B cell (primary cell): ENCODE results near the gene SDK1. TPM values are rescaled to one million over a fixed set of nuclear protein-coding genes. Genes with fewer than 3 reads are reported as not detected.

Source experiments
- ATAC-seq: fragments of 200-7000 bp; cut with Tn5 transposase; one replicate; pipeline ENCODE4 v1.10.0; 2021; ENCODE audit warnings: low read depth, mild to moderate bottlenecking, moderate number of reproducible peaks, moderate library complexity
- CTCF ChIA-PET: fragments of 350-600 bp; sonication (Branson Sonifier 250); formaldehyde crosslinking; loops from one replicate; lab custom pipeline; 2021; ENCODE audit warnings: antibody characterized with exemption, inconsistent platforms; lab: Charles Lee
- POLR2A ChIA-PET: fragments of 350-600 bp; sonication (Branson Sonifier 250); formaldehyde crosslinking; loops from one replicate; lab custom pipeline; 2021; ENCODE audit warnings: antibody characterized with exemption; lab: Charles Lee
- DNase-seq: peaks from one replicate; pipeline ENCODE4 v3.0.0; 2013
- H2AFZ ChIP-seq: 2 replicates; pipeline ENCODE4 v1.6.1; 2012; ENCODE audit warnings: mild to moderate bottlenecking, low read depth, low read length; ENCODE audit not compliant: insufficient read depth, poor library complexity, severe bottlenecking
- H3K27ac ChIP-seq, 2 donors: 1 replicate in 1 of 2; 2 replicates in 1 of 2; pipeline ENCODE4 v1.5.1; 2012 to 2013; ENCODE audit warnings: low read length in 2 of 2, mild to moderate bottlenecking in 2 of 2, moderate library complexity in 1 of 2
- H3K27me3 ChIP-seq, 4 experiments: fragments of 200-600 bp in 1 of 4; sonication (generic) in 1 of 4; replicated peaks in 1 of 4; 1 replicate in 2 of 4; 2 replicates in 2 of 4; pipeline versions ENCODE4 v1.6.1 to v1.7.0; 2013 to 2016; ENCODE audit warnings: low read length in 3 of 4, mild to moderate bottlenecking in 2 of 4, mixed read lengths in 1 of 4, moderate library complexity in 1 of 4; ENCODE audit not compliant: insufficient read depth in 4 of 4, control insufficient read depth in 3 of 4; ENCODE audit errors: control extremely low read depth in 1 of 4
- H3K36me3 ChIP-seq, 2 experiments: replicated peaks in 1 of 2; 1 replicate in 1 of 2; 2 replicates in 1 of 2; pipeline versions ENCODE4 v1.6.1 to v1.7.1; 2013; ENCODE audit warnings: low read length in 1 of 2; ENCODE audit not compliant: insufficient read depth in 2 of 2, control insufficient read depth in 1 of 2; ENCODE audit errors: control extremely low read depth in 1 of 2, extremely low read depth in 1 of 2
- H3K4me1 ChIP-seq, 2 donors: fragments of 200-600 bp in 1 of 2; sonication (generic) in 1 of 2; 1 replicate in 1 of 2; 2 replicates in 1 of 2; pipeline versions ENCODE4 v1.5.1 to v1.6.1; 2013 to 2017; ENCODE audit warnings: low read length in 2 of 2; ENCODE audit not compliant: control insufficient read depth in 2 of 2, insufficient read depth in 2 of 2
- H3K4me2 ChIP-seq: replicated peaks from 2 replicates; pipeline ENCODE3; 2012; ENCODE audit warnings: mild to moderate bottlenecking, low read depth, low read length; ENCODE audit not compliant: poor library complexity, severe bottlenecking
- H3K4me3 ChIP-seq, 5 experiments: fragments of 200-600 bp in 1 of 5; sonication (generic) in 1 of 5; 1 replicate in 3 of 5; 2 replicates in 2 of 5; pipeline versions ENCODE4 v1.5.1 to v1.7.0; 2011 to 2016; ENCODE audit warnings: low read length in 4 of 5, mild to moderate bottlenecking in 4 of 5, low read depth in 2 of 5, control low read depth in 1 of 5, moderate library complexity in 1 of 5; ENCODE audit not compliant: insufficient read depth in 1 of 5; ENCODE audit errors: control extremely low read depth in 1 of 5, extremely low read depth in 1 of 5
- H3K79me2 ChIP-seq: fragments of 200-600 bp; sonication (generic); one replicate; pipeline ENCODE4 v1.6.0; 2016; ENCODE audit warnings: low read length; ENCODE audit not compliant: control insufficient read depth, insufficient read depth
- H3K9ac ChIP-seq: fragments of 200-600 bp; sonication (generic); 2 replicates; pipeline ENCODE4 v1.6.1; 2017; ENCODE audit warnings: mild to moderate bottlenecking, low read length, moderate library complexity
- H3K9me3 ChIP-seq, 3 donors: one replicate each; pipeline versions ENCODE4 v1.6.1 to v1.7.1; 2013; ENCODE audit warnings: low read length in 2 of 3; ENCODE audit not compliant: control insufficient read depth in 2 of 3, insufficient read depth in 1 of 3; ENCODE audit errors: control extremely low read depth in 1 of 3
- H4K20me1 ChIP-seq: 2 replicates; pipeline ENCODE4 v1.6.0; 2012; ENCODE audit warnings: mild to moderate bottlenecking, low read length; ENCODE audit not compliant: insufficient read depth, control insufficient read depth, poor library complexity, severe bottlenecking
- H3K27ac Mint-ChIP-seq: one replicate; pipeline ENCODE4 v1.8.0; 2021; ENCODE audit warnings: mixed read lengths
- H3K27me3 Mint-ChIP-seq: one replicate; pipeline ENCODE4 v1.8.0; 2021; ENCODE audit warnings: mixed read lengths
- H3K4me1 Mint-ChIP-seq: one replicate; pipeline ENCODE4 v1.8.0; 2021; ENCODE audit warnings: mixed read lengths
- H3K4me3 Mint-ChIP-seq: one replicate; pipeline ENCODE4 v1.8.0; 2021; ENCODE audit warnings: mixed read lengths
- H3K9me3 Mint-ChIP-seq: one replicate; pipeline ENCODE4 v1.8.0; 2022; ENCODE audit warnings: mixed read lengths; ENCODE audit not compliant: insufficient read depth
- CTCF ChIP-seq: fragments of 200-600 bp; IDR thresholded peaks from one replicate; pipeline ENCODE4 v1.8.0; 2022; ENCODE audit warnings: antibody characterized with exemption, mild to moderate bottlenecking
- EZH2 ChIP-seq: IDR thresholded peaks from 2 replicates; pipeline ENCODE4 v1.6.1; 2012; ENCODE audit warnings: borderline replicate concordance, low read depth, mild to moderate bottlenecking, moderate library complexity, low read length; ENCODE audit not compliant: insufficient read depth, poor library complexity, severe bottlenecking
- WGBS: methylation state at CpG from one replicate; pipeline ENCODE4 v1.1.5; 2013; ENCODE audit warnings: missing lambda C conversion rate; ENCODE audit not compliant: insufficient coverage; 5-methylcytosine and 5-hydroxymethylcytosine counted together
- intact Hi-C: fragments of 100-400 bp; cut with micrococcal nuclease; formaldehyde crosslinking; loops from one replicate; pipeline ENCODE4 v1.10.0; 2022
- polyA plus RNA-seq: library from polyadenylated mRNA; depleted of rRNA; stranded (reverse); fragments of >200 nt; gene quantifications from 2 replicates; pipeline ENCODE4 v1.2.3, GENCODE V29; 2012
- total RNA-seq, 2 donors: library from RNA; stranded (reverse); fragments of 120-200 nt in 1 of 2; gene quantifications; 1 replicate in 1 of 2; 2 replicates in 1 of 2; pipeline versions ENCODE4 v1.2.3 to v1.2.4, GENCODE V29; 2013 to 2022

SDK1 gene
- total and polyA plus RNA-seq, 2 donors (not counting 1 experiment from before 2014, with no cell fraction given) = 0.73 to 2.0 TPM

GRCh38 chr7:3971323-3971722, 670.3 kb downstream of the SDK1 start:
- H3K27ac ChIP-seq = no peak overlapping the region
- TF ChIP-seq CTCF (no peak), EZH2 (no peak)
- intact Hi-C loops = no loop called here
- no peaks in the 10 kb centered on the region for H3K9me3 Mint-ChIP-seq
- no peaks in the 10 kb centered on the region for H3K36me3 ChIP-seq
- ChIA-PET POLR2A (no interaction called here), CTCF (no interaction called here)
- no peaks in the 10 kb centered on the region for H3K4me1 Mint-ChIP-seq
- H4K20me1 ChIP-seq = no peaks in the 10 kb centered on the region
- H3K79me2 ChIP-seq = no peaks in the 10 kb centered on the region
- no peak overlapping the region for H3K4me2 ChIP-seq
- H3K27me3 Mint-ChIP-seq = peaks cover 10% of the 10 kb centered on the region
- H3K9me3 ChIP-seq = peaks cover 0 to 3% (median 0%) of the 10 kb centered on the region in 3 donors
- H3K27ac Mint-ChIP-seq = no peak overlapping the region
- no peak overlapping the region for H3K9ac ChIP-seq
- H3K4me1 ChIP-seq = no peaks in the 10 kb centered on the region
- no peaks in the 10 kb centered on the region for H3K27me3 ChIP-seq
- ATAC-seq = no peak
- 88% methylated on average over 9 of the region's 13 CpGs for WGBS
- no peak for DNase-seq
- no peak overlapping the region for H3K4me3 ChIP-seq
- H3K4me3 Mint-ChIP-seq = no peak overlapping the region
- H2AFZ ChIP-seq = no peak overlapping the region

- CTCF ChIA-PET = no interaction called here
- no peaks in the 10 kb centered on the region for H3K9me3 Mint-ChIP-seq
- TF ChIP-seq EZH2 = no peak
- TF ChIP-seq CTCF = no peak
- Histone ChIP-seq H2AFZ (no peak overlapping the region), H4K20me1 (no peaks in the 10 kb centered on the region), H3K36me3 (no peaks in the 10 kb centered on the region), H3K27me3 (no peaks in the 10 kb centered on the region), H3K4me3 (no peak overlapping the region), H3K27ac (no peak overlapping the region), H3K4me1 (no peaks in the 10 kb centered on the region), H3K9ac (no peak overlapping the region), H3K4me2 (no peak overlapping the region), H3K9me3 (peaks cover 0 to 8% (median 0%) of the 10 kb centered on the region in 3 donors), H3K79me2 (no peaks in the 10 kb centered on the region)
- ATAC-seq (no peak), DNase-seq (no peak)
- no peak overlapping the region for H3K4me3 Mint-ChIP-seq
- H3K27ac Mint-ChIP-seq = no peak overlapping the region
- intact Hi-C loops = no loop called here
- 80% methylated on average over 1 of the region's 3 CpGs for WGBS
- peaks cover 10% of the 10 kb centered on the region for H3K27me3 Mint-ChIP-seq
- POLR2A ChIA-PET = no interaction called here
- H3K4me1 Mint-ChIP-seq = no peaks in the 10 kb centered on the region
Observed at GRCh38 chr7:3973264-3973663, 672.2 kb downstream of the SDK1 start.
